Stimulated activated CD4-positive, alpha-beta T cell treated with anti-CD3 and anti-CD28 coated beads, TNF-alpha, amount 100 ng/mL, for 24 hours (primary cell): ENCODE measurements around the gene TRMU.
"Not testable (repeated sequence)": the region's sequence is repeated elsewhere in the genome, so short reads cannot be mapped to it uniquely, and the experiment has no call there.

Source experiments
- DNase-seq, 3 experiments: peaks; one replicate each; pipeline ENCODE4 v3.0.0-alpha.2; 2020; ENCODE audit warnings: low read depth in 3 of 3

TRMU gene

DNA sequence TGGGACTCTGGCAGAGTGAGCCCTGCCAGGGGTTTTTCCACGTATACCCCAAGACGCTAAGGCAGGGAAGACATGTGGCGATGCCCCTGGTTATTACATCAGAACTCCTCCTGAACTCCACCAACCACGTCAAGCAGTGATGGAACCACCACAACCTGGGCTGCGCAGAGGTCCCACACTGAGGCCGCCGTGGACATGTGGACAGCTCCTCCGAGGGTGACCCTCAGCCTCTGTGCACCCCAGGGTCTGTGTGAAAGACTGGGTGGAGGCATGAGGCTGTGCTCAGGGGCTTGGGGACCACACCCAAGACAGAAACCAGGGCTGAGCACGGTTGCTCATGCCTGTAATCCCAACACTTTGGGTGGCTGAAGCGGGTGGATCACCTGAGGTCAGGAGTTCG lies 52.2 kb downstream of the TRMU start:
- DNase-seq = no peak

DNA sequence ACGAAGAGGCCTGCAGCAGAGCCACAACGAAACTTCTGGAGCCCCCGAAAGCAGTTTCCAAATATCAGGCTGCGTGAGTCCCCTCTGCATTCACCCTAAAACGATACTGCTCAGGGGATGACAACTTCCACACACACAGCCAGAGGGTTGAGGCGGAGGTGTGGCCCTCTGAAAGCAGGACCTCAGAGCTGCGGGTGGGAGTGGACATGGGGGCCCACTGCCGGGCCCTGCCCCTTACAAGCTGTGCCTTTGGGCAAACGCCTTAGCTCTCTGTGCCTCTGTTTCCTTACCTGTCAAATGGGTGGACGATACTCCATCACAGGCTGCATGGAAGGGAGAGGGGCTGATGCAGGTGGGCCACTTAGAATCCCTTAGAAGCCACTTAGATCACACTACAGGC lies 53.1 kb downstream of the TRMU start:
- DNase-seq = no peak

DNA sequence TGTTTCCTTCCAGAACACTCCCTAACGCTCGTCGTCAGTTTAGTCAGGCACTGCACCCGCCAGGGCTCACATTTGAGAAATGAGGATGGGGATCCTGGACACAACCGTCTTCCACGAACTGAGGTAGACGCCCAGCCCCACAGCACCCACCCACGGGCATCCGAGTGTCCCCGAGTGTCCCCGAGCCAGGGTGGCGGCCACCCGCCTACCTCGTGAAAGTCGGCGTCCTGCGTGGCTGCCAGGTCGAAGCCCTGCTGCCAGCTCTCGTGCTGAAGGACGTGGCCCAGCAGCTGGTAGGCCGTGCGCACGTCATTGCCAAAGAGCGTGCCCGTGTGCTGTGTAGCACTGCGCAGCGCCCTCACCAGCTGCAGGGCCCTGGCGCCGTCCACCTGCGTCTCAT lies 53.6 kb downstream of the TRMU start:
- DNase-seq = no peak

DNA sequence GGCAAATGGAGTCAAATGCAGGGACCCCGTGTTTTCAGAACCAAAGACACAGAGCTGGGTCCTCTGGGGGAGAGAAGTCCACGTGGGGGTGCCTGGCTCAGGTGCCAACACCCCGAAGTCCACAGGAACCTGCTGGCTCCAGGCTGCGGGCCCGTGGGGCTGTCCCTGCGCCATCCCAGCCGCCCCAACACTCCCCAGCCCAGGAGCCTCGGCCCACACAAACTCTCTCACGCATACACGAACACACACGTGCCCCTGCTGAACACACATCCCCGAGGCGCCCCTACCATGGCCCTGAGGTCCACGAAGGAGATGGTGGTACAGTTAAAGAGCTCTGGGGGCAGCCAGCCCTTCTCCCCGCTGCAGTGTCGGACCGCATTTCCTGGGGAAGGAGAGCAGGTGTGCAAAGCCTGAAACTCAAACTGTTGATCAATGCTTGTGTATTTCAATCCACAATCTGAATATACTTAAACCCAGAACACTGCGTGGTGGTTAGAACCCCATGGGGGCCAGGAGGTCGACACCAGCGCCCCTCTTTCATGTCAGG lies 54.7 kb downstream of the TRMU start:
- no peak for DNase-seq

DNA sequence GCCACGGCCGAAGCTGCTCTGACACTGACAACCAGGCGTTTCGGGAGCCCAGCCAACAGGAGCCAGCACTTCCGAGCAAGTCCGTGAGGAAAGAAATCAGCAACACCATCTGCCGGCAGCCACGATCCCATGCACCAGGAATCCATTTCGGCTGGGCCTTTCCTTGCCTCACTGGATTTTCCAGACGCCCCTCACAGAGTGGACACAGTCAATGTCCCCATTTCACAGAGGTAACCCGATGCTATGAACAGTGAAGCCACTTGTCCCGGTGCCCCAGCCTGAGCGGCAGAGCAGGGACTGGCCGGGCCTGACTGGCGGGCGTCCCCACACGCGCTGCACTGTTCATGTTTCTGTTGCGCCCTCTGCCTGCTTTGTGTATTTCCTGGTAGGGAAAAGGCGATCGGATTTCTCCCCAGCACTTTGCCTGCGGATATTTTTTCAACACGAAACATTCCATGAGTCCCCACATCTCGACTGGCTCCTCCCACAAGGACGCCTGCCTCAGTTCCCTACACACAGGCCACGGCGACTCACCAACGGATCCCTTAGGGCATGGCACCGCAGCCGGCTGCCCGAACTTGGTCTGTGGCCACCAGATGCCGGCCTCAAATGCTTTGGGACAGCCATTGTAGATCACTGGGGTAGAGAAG lies 55.3 kb downstream of the TRMU start:
- DNase-seq = no peak

DNA sequence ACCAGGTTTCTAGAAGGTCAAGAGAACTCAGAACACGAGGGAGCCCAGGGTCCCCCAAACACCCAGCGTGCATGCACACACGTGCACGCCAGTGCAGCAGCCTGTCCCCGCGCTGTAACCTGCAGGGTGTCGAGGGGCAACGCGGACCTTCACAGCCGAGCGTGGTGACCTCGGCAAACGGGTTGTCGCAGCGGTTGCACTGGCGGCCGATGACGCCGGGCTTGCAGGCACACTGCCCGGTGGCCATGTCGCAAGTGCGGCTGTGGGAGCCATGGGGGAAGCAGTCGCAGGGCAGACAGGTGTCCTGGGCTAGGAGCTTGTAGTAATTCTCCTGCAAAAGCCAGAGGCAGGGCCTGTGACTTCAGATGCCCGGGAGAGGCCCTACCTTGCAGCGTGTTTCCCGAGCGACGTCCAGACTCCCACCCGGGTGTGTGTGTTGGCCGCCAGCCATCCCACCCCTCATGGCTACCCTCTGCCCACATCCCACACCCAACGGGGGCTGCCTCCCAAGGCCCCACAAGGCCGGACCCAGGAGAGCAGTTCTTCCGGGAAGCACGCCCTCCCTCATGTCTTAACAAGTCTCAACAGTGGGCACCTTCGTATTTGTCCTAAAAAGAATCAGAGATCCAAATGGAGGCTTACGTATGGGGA lies 56.1 kb downstream of the TRMU start:
- no peak for DNase-seq

DNA sequence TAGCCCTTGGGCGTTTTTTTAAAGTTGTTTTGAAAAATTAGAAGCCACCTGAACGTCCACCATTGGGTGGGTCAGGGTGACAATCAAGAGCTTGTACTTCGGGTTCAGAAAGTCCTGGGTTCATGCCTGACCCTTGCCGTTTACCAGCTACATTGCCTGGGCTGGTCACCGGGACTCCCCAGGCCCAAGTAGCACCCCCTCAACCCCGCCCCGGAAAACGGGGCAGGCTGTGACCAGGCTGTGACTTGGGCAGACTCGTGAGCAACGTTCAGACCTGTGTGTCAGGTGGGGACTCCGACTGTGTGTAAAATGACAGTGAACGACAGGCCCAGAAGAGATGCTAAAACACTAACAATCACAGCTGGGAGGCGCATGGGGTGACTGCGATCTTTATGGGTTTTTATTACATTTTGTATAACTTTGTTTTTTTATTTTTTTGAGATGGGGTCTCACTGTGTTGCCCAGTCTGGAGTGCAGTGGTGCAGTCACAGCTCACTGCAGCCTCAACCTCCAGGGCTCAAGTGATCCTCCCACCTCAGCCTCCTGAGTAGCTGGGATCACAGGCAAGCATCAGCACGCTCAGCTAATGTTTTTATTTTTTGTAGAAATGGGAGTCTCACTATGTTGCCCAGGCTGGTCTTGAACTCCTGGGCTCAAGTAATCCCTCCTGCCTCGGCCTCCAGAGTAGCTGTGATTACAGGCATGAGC lies 56.8 kb downstream of the TRMU start:
- no peak for DNase-seq

DNA sequence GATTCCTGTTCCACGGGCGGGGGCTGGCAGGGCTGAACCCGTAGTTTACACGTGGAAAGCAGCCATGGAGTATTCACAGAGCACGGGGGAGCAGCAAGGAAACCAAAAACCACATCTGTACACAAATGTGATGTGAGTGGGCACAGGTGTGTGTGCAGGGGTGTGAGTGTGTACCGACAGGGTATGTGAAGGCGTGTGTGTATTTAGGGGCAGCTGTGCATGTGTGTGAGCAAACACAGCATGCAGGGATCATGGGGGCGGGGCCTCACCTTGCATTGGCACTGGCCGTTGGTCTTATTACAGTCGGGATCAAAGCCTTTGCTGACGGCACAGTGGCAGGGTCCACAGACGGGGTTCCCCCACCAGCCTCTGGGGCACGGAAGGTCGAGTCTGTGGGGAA lies 58.4 kb downstream of the TRMU start:
- no peak for DNase-seq

DNA sequence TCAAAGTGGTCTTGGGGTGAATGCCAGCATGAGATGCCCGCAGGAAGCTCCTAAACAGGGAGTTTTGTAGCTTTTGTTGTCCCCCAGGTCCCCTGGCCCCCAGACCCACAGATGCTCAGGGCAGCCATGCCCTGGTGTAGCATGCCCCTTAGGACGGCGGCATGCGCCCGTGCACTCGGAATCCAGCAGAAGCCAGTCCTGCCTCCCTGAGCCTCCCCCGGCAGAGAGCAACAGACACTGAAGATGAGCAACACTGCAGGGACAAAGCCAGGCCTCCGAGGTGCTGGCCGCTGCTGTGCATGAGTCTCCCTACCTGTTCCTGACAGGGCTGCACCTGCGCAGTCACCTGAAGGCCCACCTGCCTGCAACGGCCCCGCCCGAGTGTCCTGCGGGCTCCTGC lies 59.1 kb downstream of the TRMU start:
- no peak for DNase-seq

DNA sequence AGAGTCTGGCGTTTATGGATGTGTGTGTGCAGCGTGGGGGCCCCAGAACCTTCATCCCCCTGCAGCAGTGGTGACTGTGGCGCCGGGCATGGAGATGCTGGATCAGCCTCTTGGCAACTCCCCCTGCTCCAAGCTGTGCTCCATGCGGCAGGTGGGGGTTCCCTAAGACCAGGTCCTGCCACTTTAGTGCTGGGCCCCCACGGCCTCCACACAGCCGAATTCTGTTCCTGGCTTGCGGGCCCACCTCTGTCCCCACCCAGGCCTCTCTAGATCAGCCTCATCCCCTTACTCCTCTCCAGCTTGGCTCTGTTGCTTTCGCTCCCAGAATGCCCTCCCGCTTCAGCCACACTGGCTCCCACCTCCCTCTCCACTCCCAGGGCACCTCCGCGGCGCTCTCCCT lies 59.6 kb downstream of the TRMU start:
- DNase-seq = no peak

DNA sequence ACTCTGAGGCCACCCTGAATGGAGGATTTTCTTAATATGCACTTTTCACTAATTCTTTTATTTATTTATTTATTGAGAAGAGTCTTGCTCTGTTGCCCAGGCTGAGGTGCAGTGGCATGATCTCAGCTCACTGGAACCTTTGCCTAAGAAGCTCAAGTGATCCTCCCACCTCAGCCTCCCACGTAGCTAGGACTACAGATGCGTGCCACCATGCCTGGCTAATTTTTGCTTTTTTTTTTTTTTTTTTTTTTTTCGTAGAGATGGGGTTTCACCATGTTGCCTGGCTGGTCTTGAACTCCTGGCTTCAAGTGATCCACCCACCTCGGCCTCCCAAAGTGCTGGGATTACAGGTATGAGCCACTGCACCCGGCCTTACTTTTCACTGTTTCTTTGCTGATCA lies 61.5 kb downstream of the TRMU start:
- DNase-seq = not testable (repeated sequence)

DNA sequence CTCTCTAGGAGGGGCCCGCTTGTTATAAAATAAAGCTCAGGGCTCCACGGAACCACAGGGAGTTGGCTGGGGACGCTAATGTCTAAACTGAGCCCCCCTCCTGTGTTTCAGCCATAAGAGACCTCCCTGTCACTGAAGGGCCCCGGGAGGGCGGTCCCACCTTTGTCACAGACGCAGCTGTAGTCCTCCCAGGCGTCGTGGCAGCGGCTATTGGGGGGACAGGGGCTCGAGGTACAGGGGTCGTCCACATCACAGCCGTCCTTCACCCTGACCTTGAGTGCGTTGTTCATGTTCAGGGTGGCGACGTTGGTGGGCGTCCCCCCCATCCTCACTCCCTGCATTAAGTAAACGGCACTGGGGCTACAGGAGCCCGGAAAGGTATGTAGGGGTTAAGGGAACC lies 62.0 kb downstream of the TRMU start:
- no peak for DNase-seq

DNA sequence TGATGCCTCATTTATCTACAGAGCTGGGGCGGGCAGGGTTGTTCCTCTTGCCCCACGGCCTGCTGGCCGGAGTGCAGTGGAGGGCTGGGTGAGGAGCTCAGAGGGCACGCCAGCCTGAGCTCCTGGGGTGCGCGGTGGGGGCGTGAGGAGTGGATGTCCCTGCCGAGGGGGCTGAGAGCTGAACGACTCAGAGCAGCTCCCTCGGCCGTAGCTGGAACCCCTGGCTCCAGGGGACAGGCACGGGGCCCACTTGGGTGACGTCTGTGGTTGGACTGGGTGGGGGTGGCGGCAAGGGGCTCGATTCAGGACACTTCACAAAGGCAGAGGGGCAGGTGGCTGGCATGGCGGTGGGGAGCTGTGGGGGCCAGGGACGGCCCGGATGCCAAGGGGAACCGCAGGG lies 62.4 kb downstream of the TRMU start:
- DNase-seq = no peak

DNA sequence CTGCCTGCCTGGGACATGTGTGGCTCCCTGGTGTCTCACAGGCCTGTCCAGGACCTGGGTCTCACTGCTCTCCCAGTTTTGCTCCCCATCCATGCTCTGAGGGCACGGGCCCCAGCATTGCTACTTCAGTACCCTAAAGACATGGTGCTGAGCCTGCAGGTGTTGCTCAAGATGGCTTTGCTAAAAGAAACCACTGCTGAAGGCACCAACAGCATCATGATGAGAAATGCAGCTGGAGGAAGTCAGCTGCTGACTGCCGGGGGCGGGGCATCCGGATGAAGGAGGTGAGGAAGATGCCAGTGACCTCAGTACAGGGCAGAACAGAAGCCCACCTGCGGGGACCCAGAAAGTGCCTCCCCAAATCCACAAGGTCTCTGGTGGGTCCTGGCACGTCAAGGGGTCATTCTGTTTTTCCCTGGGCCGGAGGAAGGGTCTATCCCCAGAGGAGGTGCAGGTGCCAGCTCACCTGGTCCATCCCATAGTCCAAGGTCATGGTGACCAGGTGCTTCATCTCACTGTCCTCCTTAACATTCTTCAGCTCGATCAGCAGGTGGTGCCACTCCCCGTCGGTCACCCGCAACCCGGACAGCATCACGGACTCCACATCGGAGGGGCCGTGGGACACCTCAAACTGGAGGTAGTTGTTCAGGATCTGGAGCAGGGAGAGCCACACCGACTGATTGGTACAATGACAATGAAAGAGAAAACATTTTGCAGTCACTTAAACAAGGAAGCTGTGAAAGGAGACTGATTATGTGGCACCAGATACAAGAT lies 63.9 kb downstream of the TRMU start:
- no peak for DNase-seq

DNA sequence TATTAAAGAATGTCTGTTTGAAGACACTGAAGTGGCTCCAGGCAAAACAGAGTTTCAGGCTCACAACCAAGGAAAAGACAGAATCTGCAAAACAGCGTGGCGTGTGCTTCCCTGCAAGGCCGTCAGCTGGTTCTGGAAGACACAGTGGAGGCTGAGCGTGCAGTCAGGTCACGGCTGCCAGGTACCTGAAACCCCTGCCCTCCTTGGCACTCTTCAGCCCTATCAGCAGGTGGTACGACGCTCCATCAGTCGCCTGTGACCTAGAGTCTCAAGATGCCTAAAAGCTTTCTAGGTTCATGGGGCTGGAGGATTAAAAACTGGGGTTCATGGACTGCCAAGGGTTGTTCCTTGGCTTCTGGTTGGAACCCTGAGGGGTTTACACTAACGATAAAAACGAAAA lies 65.9 kb downstream of the TRMU start:
- no peak for DNase-seq

DNA sequence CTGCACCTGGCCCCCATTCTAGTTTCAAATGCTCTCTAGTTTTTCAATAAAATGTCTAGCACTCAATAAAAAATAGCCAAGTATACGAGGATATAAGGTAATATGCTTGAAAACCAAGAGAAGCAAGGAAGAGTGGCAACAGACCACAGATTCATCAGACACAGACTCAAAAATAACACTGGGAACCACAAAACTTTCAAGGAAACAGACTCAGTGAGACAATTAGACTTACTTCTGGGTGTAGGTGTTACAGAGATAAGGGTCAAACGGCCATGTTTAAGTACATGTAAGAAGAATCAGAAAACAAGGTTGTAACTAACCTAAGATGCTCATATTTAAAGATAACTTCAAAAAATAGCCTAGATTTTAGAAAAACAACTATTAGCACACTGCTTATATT lies 67.0 kb downstream of the TRMU start:
- no peak for DNase-seq

DNA sequence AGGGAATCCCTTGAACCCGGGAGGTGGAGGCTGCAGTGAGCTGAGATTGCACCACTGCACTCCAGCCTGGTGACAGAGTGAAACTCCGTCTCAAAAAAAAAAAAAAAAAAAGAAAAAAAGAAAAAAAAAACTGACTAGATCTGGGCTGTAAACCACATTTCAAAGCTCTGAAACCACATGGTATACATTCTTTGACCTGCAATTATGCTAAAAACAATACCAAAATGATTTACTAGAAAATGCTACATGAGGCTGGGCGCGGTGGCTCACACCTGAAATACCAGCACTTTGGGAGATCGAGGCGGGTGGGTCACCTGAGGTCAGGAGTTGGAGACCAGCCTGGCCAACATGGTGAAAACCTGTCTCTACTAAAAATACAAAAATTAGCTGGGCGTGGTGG lies 68.4 kb downstream of the TRMU start:
- not testable (repeated sequence) for DNase-seq

DNA sequence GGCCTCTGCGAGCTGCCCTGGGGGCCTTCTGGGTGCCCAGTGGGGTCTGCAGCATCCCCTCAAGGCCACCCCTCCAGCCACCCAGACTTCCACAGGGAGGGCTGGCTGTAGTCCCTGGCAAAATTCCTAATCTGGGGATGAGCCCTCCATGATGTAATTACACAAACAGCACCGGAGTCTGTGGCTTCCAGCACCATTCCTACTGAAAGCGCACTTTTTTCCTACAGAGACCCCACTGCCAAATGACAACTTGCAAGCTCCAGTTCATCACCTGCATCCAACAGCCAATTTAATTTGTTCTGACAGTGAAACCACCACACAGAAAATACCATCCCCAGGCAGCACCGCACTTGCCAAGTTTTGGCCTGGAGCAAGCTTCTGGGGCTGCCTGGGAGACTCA lies 70.4 kb downstream of the TRMU start:
- no peak for DNase-seq

DNA sequence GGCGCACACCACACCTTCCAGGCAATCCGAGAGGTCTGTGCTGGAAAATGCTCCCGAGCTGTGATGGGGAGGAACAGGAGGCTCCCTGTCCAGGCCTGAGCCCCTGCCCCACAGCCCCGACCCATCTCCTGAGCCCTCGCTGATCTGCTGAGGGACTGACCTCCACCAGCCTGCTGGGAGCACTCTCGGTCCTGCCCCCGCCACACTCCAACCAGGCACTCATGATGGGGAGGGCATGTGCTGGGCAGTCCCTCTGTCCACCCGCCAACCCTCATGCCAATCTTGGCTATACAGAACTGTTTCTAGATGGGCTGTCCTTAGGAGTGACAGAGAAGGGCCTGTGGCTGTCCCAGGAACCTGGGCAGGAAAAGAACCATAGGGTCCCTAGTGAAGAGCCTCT lies 70.8 kb downstream of the TRMU start:
- DNase-seq = no peak

DNA sequence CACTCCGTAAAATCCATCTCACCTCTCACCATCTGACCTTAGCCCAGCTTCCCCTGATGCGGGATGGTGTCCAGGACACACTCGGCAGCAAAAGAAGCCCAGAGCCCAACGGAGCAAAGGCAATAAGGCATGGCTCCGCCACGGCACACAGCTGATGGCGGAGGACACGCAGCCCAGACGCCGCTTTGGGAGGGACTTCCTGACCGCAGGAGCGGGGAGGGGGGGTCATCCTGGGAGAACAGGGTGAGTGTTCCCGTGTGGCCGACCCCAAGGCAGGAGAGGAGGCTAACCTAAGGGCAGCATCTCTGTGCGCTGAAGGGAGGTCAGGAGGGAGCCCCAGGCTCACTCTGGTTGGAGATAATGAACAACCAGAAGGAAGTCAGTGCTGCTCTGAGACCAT lies 71.3 kb downstream of the TRMU start:
- DNase-seq = no peak
